NCI-H1694 treated with DMSO at 0.1 percent for 48 hours (cell line): ENCODE data around the gene TBC1D28.
"Not testable (repeated sequence)": the region's sequence is repeated elsewhere in the genome, so short reads cannot be mapped to it uniquely, and the experiment has no call there.

ENCODE experiments used
- DNase-seq: peaks from one replicate; lab custom pipeline; 2025; lab: John Stamatoyannopoulos, UW

TBC1D28 gene

GRCh38 chr17:18613016-18613415 lies 31.2 kb downstream of the TBC1D28 start:
- DNase-seq, result not testable (repeated sequence)

- DNase-seq, result not testable (repeated sequence)
Observed at GRCh38 chr17:18593138-18593537, 51.1 kb downstream of the TBC1D28 start.
